GM19452 (cell line): ENCODE measurements around the gene ASB2.

Experiments used
- ATAC-seq: cut with Tn5 transposase; IDR thresholded peaks from one replicate; pipeline ENCODE4 v1.9.1; 2021; ENCODE audit not compliant: unreplicated experiment

The ASB2 gene

DNA sequence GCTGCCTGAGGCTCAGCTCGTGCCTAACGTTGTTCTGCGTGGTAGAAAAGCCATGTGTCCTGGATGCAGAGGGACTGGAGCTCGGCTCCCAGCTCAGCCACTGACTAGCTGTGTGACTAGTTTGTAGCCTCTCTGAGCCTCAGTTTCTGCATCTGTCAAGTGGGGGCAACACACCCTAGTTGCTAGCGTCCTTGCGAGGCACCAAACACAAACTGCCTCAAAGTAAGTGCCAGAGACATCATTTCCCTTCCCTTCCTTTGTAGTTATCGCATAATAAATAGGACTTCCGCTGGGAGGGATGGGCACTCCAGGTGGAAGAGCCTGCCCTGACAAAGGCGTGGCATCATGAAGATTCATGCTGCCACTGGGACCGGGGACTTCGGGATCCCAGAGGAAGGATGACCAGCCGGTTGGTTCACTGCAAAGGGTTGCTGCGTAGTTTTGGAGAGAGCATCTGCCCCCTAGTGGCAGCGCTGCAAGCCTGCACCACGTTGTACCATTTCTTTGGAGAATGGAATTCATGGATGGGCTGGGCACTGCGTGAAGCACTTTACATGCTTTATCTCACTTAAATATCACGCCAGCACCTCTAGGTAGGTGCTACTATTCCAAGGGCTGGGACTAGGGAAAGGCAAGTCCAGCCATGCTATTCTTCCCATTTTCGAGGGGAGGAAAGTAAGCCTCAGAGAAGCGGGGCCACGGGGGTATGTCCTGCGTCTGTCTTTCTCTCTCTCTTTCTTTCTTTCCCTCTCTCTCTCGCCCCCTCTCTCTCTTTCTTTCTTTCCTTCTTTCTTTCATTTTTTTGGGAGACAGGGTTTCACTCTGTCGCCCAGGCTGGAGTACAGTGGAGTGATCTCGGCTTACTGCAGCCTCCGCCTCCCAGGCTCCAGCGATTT is 25.4 kb upstream of the ASB2 start:
- peak; percentile 68 for ATAC-seq

DNA sequence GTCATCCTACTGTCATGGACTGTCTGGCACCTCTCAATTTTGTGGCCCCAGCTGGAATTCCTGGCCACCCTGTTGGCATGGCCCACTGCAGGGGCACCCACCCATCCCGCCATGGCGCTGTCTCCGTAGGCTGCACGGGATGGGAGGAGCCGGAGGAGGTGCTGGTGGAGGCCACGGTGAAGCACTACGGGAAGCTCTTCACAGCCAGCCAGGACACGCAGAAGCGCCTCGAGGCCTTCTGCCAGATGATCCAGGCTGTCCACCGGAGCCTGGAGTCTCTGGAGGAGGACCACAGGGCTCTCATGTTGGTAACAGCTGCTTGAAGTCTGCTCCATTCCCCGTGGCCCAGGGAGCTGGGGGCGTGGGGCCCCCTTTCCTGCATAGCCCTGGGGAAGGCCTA is 24.6 kb upstream of the ASB2 start:
- ATAC-seq, result no peak

DNA sequence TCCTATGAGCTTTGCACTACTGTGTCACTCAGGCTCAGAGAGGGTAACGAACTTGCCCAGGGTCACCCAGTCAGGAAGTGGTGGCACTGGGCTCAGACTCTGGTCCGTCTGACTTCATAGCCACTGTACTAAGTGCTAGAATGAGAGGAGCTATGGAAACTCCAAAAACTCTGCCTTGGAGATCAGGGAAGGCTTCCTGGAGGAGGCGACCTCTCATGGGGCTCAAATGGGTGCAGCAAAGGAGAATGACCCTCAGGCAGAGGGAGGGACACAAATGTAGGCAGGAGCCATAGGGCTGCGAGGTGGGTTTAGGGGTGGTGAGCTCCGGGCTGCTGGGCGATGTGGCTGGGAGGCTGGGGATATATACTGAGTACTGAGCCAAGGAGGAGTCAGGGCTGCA is 23.9 kb upstream of the ASB2 start:
- ATAC-seq, result no peak

DNA sequence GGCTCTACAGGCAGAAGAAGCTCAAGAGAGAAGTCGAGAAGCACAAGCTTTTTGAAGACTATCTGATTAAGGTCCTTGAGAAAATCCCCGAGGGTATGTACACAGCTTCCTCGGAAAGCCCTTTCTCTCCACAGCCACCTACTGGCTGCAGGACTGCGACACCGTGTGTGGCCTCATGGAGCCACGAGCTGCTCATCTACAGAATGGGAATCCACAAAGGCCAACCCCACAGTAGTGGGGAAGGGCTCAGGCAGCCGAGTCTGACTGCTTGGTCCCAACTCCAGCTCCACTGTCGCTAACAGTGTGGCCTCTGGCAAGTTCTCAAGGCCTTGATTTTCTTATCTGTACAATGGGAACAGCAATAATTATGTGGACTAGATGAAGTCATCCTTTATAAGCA is 23.2 kb upstream of the ASB2 start:
- ATAC-seq, result no peak

DNA sequence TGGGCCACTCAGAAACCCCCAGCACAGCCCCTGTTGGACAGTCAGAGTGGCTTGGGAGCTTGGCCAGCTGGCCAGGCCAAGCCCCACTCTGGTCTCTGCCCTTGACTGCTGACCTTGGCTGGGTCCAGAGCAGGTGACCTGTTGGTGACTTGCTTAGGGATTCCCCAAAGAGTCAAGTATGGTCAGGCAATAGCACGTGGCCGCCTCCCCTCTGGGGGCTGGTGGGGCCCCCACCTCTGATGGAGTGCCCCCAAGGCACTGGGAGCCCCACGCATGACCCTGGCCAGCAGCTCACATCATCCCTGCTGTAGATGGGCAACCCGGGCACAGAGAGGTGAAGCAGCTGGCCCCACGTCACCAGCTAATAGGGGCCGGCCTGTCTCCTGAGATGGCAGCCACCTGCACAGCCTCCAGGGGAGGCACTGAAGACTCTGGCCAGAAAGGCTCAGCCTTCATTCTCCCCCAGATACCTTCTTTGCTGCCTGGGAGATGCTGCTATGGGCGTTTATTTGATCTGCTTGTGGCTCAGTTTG is 22.6 kb upstream of the ASB2 start:
- no peak for ATAC-seq

DNA sequence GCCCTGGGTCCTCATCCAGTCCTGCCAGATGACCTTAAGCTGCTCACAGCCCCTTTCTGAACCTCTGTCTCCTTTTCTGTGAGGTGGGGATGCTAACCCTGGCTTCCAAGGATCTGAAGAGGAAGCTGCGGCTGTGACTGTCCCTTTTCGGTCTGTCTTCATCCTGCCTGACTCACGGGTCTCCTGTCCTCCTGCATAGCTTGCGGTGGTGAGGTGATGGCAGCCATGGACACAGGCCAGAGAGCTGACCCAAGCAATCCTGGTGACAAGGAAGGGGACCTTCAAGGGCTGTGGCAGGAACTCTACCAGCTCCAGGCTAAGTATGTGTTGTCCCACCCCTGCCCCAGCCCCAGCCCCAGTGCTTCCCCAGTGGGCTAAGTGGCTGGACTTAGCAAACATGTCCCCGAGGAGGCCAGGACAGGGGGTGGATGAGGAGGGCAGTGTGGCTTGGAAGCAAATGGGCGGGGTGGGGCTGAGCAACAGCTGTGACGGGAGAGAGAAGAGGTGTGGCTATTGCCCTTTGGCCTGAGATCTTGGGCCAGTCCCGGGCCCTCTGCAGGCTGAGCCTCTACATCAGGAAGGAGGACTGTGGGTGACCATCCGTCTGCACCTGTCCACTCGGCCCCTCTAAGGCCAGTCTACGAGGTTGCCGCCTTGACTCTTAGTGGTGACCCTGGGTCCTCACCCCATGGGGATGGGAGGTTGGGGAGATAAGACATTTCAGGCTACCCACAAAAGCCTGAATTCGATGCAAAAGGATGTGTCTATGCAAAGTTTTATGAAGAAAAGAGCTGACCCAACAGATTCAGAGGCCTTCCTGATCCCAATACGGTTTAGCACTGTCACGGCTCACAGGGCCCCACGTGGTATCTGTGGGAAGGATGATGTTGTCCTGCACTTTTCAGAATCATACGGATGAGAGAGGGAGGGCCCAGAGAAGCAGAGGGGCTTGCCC is 21.8 kb upstream of the ASB2 start:
- no peak for ATAC-seq

DNA sequence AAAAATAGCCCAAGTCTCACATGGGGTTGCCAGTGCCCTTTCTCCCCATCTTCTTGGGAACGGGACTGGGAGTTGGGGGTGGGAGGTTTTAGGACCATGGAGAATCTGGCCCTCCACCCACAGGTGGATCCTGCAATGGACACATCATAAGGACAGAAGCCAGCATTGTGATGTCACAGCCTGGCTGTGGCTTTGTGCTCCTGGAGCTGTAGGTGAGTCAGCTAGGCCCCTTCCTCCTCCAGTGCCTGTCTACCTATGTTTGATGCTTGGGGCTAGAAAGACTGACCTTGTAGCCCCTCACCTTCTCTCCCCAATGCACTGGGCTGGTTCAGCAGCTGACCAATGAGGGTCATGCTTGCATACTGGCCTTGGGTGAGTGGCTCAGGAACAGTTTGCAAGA is 20.7 kb upstream of the ASB2 start, which contains the start of gene CCDC197:
Gene CCDC197 (plus strand): TSS at position 220 of the 400 bp plus-strand sequence. CDS start 831 bp downstream, outside the sequence.
- ATAC-seq, result no peak

DNA sequence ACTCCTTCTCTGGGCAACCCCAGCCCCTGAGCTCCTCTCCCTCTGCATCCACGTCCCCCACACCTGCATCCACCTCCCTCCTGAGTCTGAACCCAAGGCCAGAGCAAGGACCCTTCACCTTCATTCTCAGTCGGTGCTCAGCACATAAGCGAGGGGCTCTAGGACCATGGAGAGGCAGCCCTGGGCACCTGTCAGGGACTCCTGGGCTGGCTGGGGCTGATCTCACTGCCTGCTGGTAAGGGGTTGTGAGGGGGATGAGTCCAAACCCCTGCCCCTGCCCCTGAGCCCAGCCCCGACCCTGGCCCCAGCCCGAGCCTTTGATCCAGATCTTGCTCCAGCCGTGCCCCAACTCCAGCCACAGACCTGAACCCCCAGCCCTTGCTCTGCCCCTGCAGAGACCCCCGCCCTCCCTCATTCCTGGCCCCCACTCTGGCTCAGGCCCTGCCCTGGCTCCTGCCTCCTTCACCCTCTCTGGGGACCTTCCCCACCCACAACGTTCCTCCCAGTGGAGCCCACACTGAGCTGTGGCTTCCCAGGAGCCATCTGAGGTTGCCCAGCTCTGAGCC is 19.8 kb upstream of the ASB2 start:
- no peak for ATAC-seq

DNA sequence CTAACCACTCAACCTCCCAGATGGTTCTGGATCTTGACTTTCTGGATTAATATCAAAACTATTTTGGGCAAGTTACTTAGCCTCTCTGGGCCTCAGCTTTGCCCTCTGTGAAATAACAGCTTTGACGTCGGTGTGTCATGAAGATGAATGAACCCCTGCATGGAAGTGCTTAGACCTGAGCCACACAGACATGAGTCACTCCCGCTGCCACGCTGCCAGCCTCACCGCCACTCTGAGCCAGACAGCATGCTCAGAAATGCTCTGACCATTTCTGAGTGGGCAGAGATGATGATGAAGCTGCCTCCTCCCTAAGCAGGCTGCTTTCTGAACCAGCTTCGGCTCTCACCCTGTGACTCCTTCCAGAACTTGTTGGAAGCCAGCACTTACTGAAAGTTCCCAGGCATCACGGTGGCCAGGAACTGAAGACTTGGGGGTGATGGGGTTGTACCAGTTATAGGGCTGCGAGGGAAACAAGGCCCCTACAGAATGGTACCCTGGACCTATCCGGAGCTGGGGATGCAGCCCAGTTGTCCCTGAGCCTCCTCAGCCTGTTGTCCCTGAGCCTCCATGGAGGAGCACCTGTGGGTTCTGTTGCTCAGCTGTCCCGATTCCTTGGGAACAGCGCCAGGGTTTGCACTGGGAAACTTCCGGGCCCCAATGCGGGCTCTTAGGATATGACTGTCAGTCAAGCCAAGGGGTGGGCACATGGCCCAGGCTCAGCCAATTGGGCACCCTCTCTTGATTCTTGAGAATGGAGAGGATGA is 18.7 kb upstream of the ASB2 start:
- ATAC-seq, result no peak

DNA sequence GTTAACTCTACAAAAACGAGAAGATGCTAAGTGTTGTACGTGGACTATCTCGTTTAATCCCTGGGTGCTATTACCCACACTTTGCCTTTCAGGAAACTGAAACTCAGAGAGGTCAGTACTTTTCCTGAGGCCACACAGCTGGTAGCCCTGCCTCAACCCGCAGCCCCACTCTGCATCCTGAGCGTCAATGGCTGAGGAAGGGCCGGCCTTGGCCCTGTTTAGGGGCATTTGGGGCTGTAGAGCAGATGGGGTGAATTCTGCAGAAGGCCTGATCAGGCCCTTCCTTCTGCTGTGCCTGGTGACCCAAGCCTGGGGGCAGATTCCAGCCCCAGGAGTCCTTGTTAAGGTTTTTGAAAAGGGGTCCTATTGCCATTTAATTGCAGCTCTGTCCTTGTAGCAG is 17.0 kb upstream of the ASB2 start:
- no peak for ATAC-seq

DNA sequence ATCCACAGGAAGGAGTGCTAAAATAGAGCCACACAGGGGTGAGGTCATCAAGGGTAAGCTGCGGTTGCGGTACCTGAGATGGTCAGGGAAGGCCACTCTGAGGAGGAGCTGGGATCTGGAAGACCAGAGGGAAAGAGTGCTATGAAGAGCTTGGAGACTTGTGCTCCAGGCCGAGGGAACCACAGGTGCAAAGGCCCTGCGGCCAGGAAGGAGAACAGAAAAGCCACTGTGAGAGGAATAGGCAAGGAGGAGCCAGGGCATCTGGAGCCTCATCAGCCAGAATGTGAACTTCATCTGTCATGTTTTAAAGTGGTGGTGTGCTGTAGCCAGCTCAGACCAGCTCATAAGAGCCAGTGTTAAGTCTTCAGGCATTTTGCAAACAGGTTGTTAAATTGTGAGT is 15.3 kb upstream of the ASB2 start:
- no peak for ATAC-seq

DNA sequence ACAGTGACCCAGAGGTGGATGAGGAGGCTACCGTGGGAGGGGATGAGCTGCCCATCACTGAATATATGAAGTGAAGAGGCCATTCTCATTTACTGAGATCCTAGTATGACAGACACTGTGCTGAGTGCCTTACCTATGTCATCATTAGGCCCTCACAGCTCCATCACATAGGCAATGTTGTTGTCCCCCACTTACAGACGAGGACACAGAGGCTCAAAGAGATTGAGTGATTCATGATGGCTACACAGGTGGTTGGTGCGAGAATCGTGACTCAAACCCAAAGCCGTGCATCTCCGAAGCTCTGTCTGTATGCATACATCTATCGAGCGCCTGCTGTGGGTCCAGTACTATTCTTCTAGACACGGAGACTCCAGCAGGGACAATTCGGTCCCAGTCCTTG is 14.8 kb upstream of the ASB2 start:
- no peak for ATAC-seq

DNA sequence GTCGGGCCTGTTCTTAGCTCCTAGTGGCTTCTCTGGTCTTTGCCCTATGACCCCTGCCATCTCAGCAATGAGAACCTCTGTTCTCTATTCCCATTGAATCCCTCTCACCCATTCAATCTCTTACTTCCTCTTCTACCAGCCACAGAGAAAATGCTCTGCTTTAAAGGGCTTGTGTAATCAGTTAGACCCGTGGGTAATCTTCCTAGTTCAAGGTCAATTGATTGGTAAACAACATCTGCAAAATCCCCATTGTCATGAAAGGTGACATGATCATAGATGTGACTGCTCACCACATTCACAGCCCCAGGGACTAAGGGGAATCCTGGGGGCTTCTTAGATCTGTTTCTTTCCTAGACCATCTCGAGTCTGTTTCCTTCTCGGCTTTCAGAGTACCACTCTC is 13.6 kb upstream of the ASB2 start:
- no peak for ATAC-seq

DNA sequence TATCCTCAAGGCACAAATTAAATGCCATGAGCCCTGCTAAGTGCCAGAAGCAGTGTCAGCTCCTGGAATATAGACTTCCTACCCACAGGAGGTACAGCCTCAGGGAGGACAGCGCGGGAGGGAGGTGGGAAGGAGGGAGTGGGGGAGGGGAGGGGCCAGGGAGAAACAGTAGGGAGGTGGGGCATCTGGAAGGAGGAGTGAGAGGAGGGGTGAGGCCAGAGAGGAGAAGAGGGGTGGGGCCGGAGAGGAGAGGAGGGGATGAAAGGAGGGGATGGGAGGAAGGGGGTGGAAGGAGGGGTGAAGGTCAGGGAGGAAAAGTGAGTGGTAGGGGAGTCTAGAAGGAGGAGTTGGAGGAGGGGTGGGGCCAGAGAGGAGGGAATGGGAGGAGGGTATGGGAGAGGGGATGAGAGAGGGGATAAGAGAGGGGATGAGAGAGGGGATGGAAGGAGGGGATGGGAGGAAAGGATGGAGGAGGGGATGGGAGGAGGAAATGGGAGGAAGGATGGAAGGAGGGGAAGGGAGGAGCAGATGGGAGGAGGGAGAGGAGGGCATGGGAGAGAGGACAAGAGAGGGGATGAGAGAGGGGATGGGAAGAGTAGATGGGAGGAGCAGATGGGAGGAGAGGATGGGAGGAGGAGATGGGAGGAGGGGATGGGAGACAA is 11.6 kb upstream of the ASB2 start:
- ATAC-seq, result no peak

DNA sequence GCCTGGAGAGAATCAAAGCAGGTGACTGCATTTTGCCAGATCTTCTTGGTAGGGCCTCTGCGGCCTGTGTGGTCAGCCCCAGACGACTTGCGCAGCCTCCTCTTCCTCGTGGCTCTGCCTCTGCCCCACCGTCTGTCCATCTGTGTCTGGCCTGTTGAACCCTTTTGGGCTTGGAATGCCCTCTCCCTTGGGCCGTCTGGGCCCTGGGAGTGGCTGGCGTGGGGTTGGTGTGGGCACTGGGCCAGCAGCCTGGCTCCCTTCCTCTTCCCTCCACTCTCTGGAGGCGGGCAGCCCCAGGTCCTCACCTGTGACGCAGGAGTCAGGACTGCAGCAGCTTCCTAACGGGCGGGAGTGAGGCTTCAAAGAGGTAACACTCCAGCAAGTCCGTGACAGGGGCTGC is 11.0 kb upstream of the ASB2 start:
- no peak for ATAC-seq

DNA sequence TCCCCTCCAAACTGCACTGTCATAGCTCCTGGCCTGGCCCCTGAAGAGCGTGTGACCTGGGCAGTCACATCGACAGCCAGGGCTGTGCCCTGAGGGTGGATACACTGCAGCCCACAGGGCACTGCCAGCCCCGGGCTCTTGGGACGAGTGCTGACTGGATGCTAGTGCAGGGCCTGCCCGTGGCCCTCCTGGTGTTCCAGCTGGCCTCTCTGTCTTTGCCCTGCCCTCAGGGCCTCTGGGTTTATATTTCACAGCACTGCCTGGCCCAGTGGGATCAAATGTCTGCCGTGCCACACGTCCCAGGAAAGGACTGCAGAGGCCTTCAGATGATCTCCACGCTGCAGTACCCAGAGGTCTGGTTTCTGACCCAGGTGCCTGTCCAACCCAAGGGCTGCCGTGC is 10.6 kb upstream of the ASB2 start:
- ATAC-seq, result no peak

DNA sequence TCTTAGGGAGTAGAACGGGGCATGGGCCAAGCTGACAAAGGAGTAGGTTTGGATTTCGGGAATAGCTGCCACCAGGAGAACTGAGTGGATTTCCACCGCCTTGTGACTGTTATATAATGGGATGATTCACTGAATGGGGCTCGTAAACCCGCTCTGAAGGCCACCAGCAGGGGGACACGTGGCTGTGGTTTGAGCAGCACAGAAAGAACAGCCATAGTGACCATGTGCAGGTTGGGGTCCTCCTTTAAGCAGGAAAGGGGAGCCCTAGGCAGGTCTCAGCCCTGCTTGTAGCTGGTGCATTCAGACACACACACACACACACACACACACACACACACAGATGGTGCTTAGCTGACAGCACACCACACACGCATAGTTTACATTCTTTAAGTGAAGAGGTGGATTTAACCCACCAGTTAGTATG is 8.6 kb upstream of the ASB2 start:
- no peak for ATAC-seq

DNA sequence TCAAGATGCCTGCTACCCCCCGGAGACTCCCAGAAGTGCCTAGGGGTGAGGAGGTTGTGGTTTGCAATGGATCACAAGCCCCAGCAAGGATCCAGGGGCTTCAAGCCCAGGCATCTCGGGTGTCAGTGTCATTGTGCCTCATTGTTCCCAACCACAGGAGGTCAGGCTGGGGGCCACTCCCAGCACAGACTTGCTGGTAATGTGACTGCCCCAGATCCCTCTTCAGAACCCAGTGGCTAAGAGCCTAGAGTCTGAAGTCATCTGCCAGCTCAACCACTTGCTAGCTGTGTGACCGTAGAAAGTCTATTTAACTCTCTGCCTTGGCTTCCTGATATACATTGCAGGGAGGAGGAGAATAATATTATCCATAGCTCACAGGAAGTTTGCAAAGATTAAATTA is 7.7 kb upstream of the ASB2 start:
- no peak for ATAC-seq

DNA sequence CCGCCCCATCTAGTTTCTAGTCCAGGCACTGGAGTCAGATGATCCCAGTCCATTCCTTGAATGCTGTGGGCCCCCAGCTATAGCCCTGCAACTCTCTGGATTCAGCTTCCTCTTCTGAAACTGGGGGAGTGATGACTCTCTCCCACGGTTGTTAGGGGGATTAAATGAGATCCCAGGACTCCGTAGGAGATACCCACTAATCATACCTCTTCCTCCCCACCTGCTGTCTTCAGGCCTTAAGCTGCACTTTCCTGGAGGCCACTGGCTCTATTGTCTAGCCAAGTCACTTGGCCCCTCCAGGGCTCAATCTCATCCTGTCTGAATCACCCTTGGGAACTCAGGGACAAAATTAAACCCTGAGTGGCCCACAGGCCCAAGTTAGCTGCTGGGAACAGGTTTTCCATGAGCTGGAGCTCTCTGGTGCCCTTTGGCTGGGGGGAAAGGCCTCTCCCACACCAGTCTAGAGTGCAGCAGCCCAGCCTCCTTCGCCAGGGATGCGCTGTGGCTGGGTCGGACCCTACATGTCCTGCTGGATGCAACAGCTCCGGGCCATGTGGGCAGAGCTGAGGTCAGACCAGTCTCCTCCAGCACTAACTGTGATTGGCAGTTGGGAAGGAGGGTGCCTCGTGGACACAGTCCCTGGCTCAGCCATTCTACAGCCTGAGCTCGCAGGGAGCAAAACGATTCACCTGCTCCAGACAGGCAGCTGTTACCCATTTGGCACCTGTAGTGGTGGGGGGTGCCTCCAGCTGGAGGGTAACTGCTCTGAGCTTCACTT is 6.0 kb upstream of the ASB2 start:
- ATAC-seq, result no peak
